ENCODE measurements around the gene SGCE. TPM values are rescaled to one million over a fixed set of nuclear protein-coding genes. Genes with fewer than 3 reads are reported as not detected.

Gene SGCE
- total RNA-seq, 1 experiment from 2014 or later, result 17.4 TPM

DNA sequence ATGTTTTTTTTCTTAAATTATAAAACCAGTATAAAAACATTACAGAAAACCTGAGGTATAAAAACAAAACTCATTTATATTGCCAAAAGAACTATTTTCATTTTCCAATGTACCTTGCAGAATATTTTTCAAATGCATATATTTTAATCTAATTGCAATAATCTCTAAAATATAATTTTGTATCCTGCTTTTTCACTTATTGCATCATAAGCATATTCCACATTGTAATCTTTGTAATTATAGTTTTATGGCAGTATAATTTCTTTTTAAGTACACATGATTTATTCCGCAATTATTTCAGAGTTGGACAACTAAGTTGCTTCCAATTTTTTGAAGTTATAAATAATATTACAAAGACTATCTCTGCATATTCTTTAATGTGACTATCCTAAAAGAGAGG is 43.7 kb downstream of the SGCE start:
- H3K27me3 ChIP-seq (ENCODE audit: insufficient read depth, low read length), result no peaks in the 10 kb centered on the region
- intact Hi-C loops (cut with micrococcal nuclease), result no loop called here
- H3K27ac ChIP-seq (ENCODE audit: low read depth, low read length), result no peak overlapping the region
- DNase-seq (ENCODE audit: low read depth, low spot score), result no peak
- TF ChIP-seq RAD21 (IDR thresholded peaks at IDR 0.05; ENCODE audit: low read depth), result no peak
- no peak for TF ChIP-seq EZH2 (IDR thresholded peaks at IDR 0.05)
- no peak for TF ChIP-seq ZFX (IDR thresholded peaks at IDR 0.05)
- TF ChIP-seq, protein P1, sequence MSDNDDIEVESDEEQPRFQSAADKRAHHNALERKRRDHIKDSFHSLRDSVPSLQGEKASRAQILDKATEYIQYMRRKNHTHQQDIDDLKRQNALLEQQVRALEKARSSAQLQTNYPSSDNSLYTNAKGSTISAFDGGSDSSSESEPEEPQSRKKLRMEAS (IDR thresholded peaks at IDR 0.05), result no peak
- TF ChIP-seq FOSL1 (IDR thresholded peaks at IDR 0.05; ENCODE audit: low read depth), result no peak
- TF ChIP-seq, protein P2, sequence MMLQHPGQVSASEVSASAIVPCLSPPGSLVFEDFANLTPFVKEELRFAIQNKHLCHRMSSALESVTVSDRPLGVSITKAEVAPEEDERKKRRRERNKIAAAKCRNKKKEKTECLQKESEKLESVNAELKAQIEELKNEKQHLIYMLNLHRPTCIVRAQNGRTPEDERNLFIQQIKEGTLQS (IDR thresholded peaks at IDR 0.05), result no peak
- no peak for TF ChIP-seq SP1 (IDR thresholded peaks at IDR 0.05; ENCODE audit: low read depth)
- TF ChIP-seq TCF7L2 (IDR thresholded peaks at IDR 0.05; ENCODE audit: borderline replicate concordance, extremely low read depth, insufficient read depth, insufficient read length), result no peak
- TF ChIP-seq SIN3A (IDR thresholded peaks at IDR 0.05; ENCODE audit: low read depth), result no peak
- no peak for TF ChIP-seq SRF (IDR thresholded peaks at IDR 0.05; ENCODE audit: low read depth)
- no peak for TF ChIP-seq POLR2A (IDR thresholded peaks at IDR 0.05; ENCODE audit: borderline replicate concordance, extremely low read depth, insufficient read depth, insufficient read length)
- TF ChIP-seq, protein P3, sequence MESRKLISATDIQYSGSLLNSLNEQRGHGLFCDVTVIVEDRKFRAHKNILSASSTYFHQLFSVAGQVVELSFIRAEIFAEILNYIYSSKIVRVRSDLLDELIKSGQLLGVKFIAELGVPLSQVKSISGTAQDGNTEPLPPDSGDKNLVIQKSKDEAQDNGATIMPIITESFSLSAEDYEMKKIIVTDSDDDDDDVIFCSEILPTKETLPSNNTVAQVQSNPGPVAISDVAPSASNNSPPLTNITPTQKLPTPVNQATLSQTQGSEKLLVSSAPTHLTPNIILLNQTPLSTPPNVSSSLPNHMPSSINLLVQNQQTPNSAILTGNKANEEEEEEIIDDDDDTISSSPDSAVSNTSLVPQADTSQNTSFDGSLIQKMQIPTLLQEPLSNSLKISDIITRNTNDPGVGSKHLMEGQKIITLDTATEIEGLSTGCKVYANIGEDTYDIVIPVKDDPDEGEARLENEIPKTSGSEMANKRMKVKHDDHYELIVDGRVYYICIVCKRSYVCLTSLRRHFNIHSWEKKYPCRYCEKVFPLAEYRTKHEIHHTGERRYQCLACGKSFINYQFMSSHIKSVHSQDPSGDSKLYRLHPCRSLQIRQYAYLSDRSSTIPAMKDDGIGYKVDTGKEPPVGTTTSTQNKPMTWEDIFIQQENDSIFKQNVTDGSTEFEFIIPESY (IDR thresholded peaks at IDR 0.05; ENCODE audit: extremely low read depth, insufficient replicate concordance, low read length), result no peak
- no peak for TF ChIP-seq EZH2phosphoT487 (IDR thresholded peaks at IDR 0.05; ENCODE audit: borderline replicate concordance)
- no peak for TF ChIP-seq JUND (IDR thresholded peaks at IDR 0.05)
- TF ChIP-seq, protein P4, sequence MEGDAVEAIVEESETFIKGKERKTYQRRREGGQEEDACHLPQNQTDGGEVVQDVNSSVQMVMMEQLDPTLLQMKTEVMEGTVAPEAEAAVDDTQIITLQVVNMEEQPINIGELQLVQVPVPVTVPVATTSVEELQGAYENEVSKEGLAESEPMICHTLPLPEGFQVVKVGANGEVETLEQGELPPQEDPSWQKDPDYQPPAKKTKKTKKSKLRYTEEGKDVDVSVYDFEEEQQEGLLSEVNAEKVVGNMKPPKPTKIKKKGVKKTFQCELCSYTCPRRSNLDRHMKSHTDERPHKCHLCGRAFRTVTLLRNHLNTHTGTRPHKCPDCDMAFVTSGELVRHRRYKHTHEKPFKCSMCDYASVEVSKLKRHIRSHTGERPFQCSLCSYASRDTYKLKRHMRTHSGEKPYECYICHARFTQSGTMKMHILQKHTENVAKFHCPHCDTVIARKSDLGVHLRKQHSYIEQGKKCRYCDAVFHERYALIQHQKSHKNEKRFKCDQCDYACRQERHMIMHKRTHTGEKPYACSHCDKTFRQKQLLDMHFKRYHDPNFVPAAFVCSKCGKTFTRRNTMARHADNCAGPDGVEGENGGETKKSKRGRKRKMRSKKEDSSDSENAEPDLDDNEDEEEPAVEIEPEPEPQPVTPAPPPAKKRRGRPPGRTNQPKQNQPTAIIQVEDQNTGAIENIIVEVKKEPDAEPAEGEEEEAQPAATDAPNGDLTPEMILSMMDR (IDR thresholded peaks at IDR 0.05 in 2 of 3, conservative IDR thresholded peaks at IDR 0.05 in 1 of 3; ENCODE audit: borderline replicate concordance in 1 of 3, insufficient read depth in 1 of 3, low read depth in 2 of 3, low read length in 2 of 3), result no peak
- TF ChIP-seq CEBPB (IDR thresholded peaks at IDR 0.05; ENCODE audit: low read depth), result no peak
- no peak overlapping the region for H3K9ac ChIP-seq (ENCODE audit: low read length)
- no peak overlapping the region for H2AFZ ChIP-seq (ENCODE audit: low read depth, low read length, poor library complexity, severe bottlenecking)
- H3K9me2 ChIP-seq (ENCODE audit: insufficient read depth), result no peaks in the 10 kb centered on the region
- ATAC-seq, result no peak
- POLR2A ChIA-PET, result no interaction called here
- no peaks in the 10 kb centered on the region for H3K9me3 ChIP-seq (ENCODE audit: control insufficient read depth in 1 of 2, insufficient read depth in 1 of 2, low read depth in 1 of 2, low read length in 2 of 2)
- no TSS peak for BruUV-seq (replicated peaks)
- no peaks in the 10 kb centered on the region for H4K20me1 ChIP-seq (ENCODE audit: insufficient read depth)
- RAD21 ChIA-PET (ENCODE audit: low non-redundant PET in 1 of 2, low total read pairs in 2 of 2, uncharacterized antibody in 2 of 2, unreplicated experiment in 2 of 2), result no interaction called here
- no peaks in the 10 kb centered on the region for H3K79me2 ChIP-seq (ENCODE audit: insufficient read depth, low read length)
- no peaks in the 10 kb centered on the region for H3K36me3 ChIP-seq (ENCODE audit: control insufficient read depth in 1 of 2, insufficient read depth in 2 of 2, low read length in 2 of 2)
- CTCF ChIA-PET, result no interaction called here
- H3K4me3 ChIP-seq (replicated peaks in 1 of 2; ENCODE audit: low read depth in 1 of 2, low read length in 2 of 2), result no peak overlapping the region
- H3K4me1 ChIP-seq (ENCODE audit: control insufficient read depth in 1 of 2, insufficient read depth in 2 of 2, low read length in 2 of 2), result no peaks in the 10 kb centered on the region
- no peak overlapping the region for H3K4me2 ChIP-seq (ENCODE audit: low read length)

Measured in HCT116 (cell line).